GM12878 (cell line): ENCODE measurements around the gene F7. TPM values are rescaled to one million over a fixed set of nuclear protein-coding genes. Genes with fewer than 3 reads are reported as not detected.

Experiments
- ATAC-seq: fragments of 200-7000 bp; cut with Tn5 transposase; 3 replicates; pipeline ENCODE4 v1.9.1; 2020; ENCODE audit warnings: mild to moderate bottlenecking, moderate library complexity
- BruUV-seq: library from RNA; stranded (reverse); fragments of 400-500 nt; replicated peaks from 2 replicates; lab custom pipeline; 2021; lab: Mats Ljungman, UMichigan
- CTCF ChIA-PET: fragments of 300-600 bp; sonication (Branson Sonifier 250); formaldehyde crosslinking; extraction: SDS; loops from one replicate; lab custom pipeline; 2021; ENCODE audit warnings: inconsistent platforms; lab: Yijun Ruan, JAX
- POLR2A ChIA-PET: fragments of 350-600 bp; formaldehyde crosslinking; extraction: SDS; loops from one replicate; lab custom pipeline; 2021; ENCODE audit warnings: inconsistent platforms; lab: Charles Lee
- RAD21 ChIA-PET: fragments of 300-600 bp; sonication (Branson Sonifier 250); formaldehyde crosslinking; loops from one replicate; lab custom pipeline; 2023; ENCODE audit warnings: antibody characterized with exemption; ENCODE audit not compliant: unreplicated experiment; lab: Charles Lee
- SMC1A ChIA-PET: fragments of 300-600 bp; sonication (Branson Sonifier 250); formaldehyde crosslinking; loops from one replicate; lab custom pipeline; 2023; ENCODE audit not compliant: unreplicated experiment, uncharacterized antibody; lab: Charles Lee
- DNase-seq: peaks from one replicate; pipeline ENCODE4 v3.0.0-alpha.2; 2011; ENCODE audit warnings: low read depth, low spot score
- FAIRE-seq: peaks from 3 replicates; lab custom pipeline; 2011; peaks lifted over from hg19 to GRCh38; lab: Jason Lieb, UNC
- H2AFZ ChIP-seq: 2 replicates; pipeline ENCODE4 v1.6.0; 2011; ENCODE audit warnings: low read depth, low read length, control low read depth; ENCODE audit not compliant: control insufficient read depth
- H3K27ac ChIP-seq: 2 replicates; pipeline ENCODE4 v1.5.1; 2011; ENCODE audit warnings: control low read depth; ENCODE audit not compliant: control insufficient read depth, insufficient read depth
- H3K27me3 ChIP-seq, 2 experiments: replicated peaks in 1 of 2; 2 replicates each; pipeline versions ENCODE4 v1.6.0 to v1.6.1; 2011; ENCODE audit warnings: low read length in 1 of 2; ENCODE audit not compliant: control insufficient read depth in 2 of 2, insufficient read depth in 2 of 2
- H3K36me3 ChIP-seq, 2 experiments: 2 replicates each; pipeline ENCODE4 v1.5.1; 2011; ENCODE audit warnings: low read length in 1 of 2; ENCODE audit not compliant: control insufficient read depth in 2 of 2, insufficient read depth in 2 of 2
- H3K4me1 ChIP-seq: 2 replicates; pipeline ENCODE4 v1.6.1; 2011; ENCODE audit warnings: mild to moderate bottlenecking, low read length, moderate library complexity, mixed read lengths; ENCODE audit not compliant: control insufficient read depth, insufficient read depth
- H3K4me2 ChIP-seq: 2 replicates; pipeline ENCODE4 v1.6.0; 2011; ENCODE audit warnings: control low read depth; ENCODE audit not compliant: control insufficient read depth, insufficient read depth
- H3K4me3 ChIP-seq: fragments of 200-600 bp; sonication (generic); 2 replicates; pipeline ENCODE4 v1.5.1; 2016
- H3K79me2 ChIP-seq: 2 replicates; pipeline ENCODE4 v1.6.0; 2011; ENCODE audit warnings: low read length; ENCODE audit not compliant: control insufficient read depth, insufficient read depth
- H3K9ac ChIP-seq: 2 replicates; pipeline ENCODE4 v1.8.0; 2011; ENCODE audit warnings: low read length, control low read depth, mixed read lengths; ENCODE audit not compliant: control insufficient read depth, insufficient read depth
- H3K9me3 ChIP-seq: replicated peaks from 3 replicates; pipeline ENCODE4 v1.5.1; 2011; ENCODE audit warnings: mild to moderate bottlenecking, low read length; ENCODE audit not compliant: control insufficient read depth, insufficient read depth
- H4K20me1 ChIP-seq: 2 replicates; pipeline ENCODE4 v1.6.0; 2011; ENCODE audit not compliant: control insufficient read depth, insufficient read depth
- BMI1 ChIP-seq: fragments of 450-650 bp; IDR thresholded peaks from 2 replicates; pipeline ENCODE4 v1.6.1; 2016; ENCODE audit warnings: mild to moderate bottlenecking, moderate library complexity, borderline replicate concordance
- ELK1 ChIP-seq: IDR thresholded peaks from 2 replicates; pipeline ENCODE4 v1.6.1; 2012; ENCODE audit warnings: low read depth, low read length, improper control_type of control experiment
- JUNB ChIP-seq: IDR thresholded peaks from 2 replicates; pipeline ENCODE4 v1.6.1; 2016; ENCODE audit warnings: antibody characterized with exemption, mild to moderate bottlenecking
- KDM1A ChIP-seq: fragments of 200-600 bp; sonication (generic); IDR thresholded peaks from 2 replicates; pipeline ENCODE4 v1.6.1; 2016; ENCODE audit warnings: borderline replicate concordance
- PAX8 ChIP-seq: fragments of 450-650 bp; IDR thresholded peaks from 2 replicates; pipeline ENCODE4 v1.6.1; 2017; ENCODE audit warnings: mild to moderate bottlenecking, moderate library complexity
- POLR2A ChIP-seq: IDR thresholded peaks from 2 replicates; pipeline ENCODE4 v1.6.1; 2011; ENCODE audit warnings: low read depth, mild to moderate bottlenecking, low read length
- TAF1 ChIP-seq: IDR thresholded peaks from 2 replicates; pipeline ENCODE4 v1.6.1; 2011; ENCODE audit warnings: mild to moderate bottlenecking, low read depth, low read length, borderline replicate concordance
- ZBTB40 ChIP-seq: fragments of 450-650 bp; IDR thresholded peaks from 2 replicates; pipeline ENCODE4 v1.6.1; 2016; ENCODE audit warnings: mild to moderate bottlenecking, moderate library complexity, borderline replicate concordance
- ZNF622 ChIP-seq: fragments of 450-650 bp; IDR thresholded peaks from 2 replicates; pipeline ENCODE4 v1.6.1; 2017; ENCODE audit warnings: mild to moderate bottlenecking, inconsistent platforms
- WGBS: methylation state at CpG from one replicate; pipeline ENCODE4 v1.1.6; 2016; ENCODE audit warnings: low lambda C conversion rate; ENCODE audit not compliant: insufficient replicate concordance, insufficient coverage; ENCODE audit errors: missing lambda C conversion rate; 5-methylcytosine and 5-hydroxymethylcytosine counted together
- in situ Hi-C: fragments of 300-500 bp; cut with MboI; formaldehyde crosslinking; loops from 9 replicates; pipeline ENCODE4 v1.14.3; 2018; ENCODE audit warnings: mixed read lengths
- intact Hi-C: fragments of 100-400 bp; cut with micrococcal nuclease; formaldehyde crosslinking; loops from one replicate; pipeline ENCODE4 v1.14.2; 2022; ENCODE audit not compliant: unreplicated experiment
- polyA plus RNA-seq, 11 experiments: library from polyadenylated mRNA; depleted of rRNA in 4 of 11; unstranded in 6 of 11; stranded (reverse) in 5 of 11; fragments of >200 nt; fragmentation: Nextera tagmentation in 4 of 11; fragmentation: Illumina TruSeq in 1 of 11; extraction: Ambion mirVana in 4 of 11; extraction: Trizol in 1 of 11; gene quantifications; 1 replicate in 1 of 11; 2 replicates in 10 of 11; pipeline versions ENCODE4 v1.2.1 to v1.2.3, GENCODE V29; 2011 to 2016; ENCODE audit warnings: inconsistent platforms in 2 of 11, missing spikeins in 2 of 11, low read depth in 1 of 11
- total RNA-seq, 4 experiments: library from RNA; depleted of rRNA in 3 of 4; stranded (reverse); fragments of >200 nt in 3 of 4; fragmentation: Illumina TruSeq in 1 of 4; extraction: Trizol in 1 of 4; gene quantifications; 2 replicates each; pipeline versions ENCODE4 v1.2.1 to v1.2.3, GENCODE V29; 2013 to 2021
- TF ChIP-seq, protein P1 (sequence below): IDR thresholded peaks from 2 replicates; pipeline ENCODE4 v1.6.1; 2012; ENCODE audit warnings: low read length, inconsistent platforms
- TF ChIP-seq, protein P2 (sequence below): fragments of 450-650 bp; conservative IDR thresholded peaks from 2 replicates; pipeline ENCODE4 v1.6.1; 2017; ENCODE audit warnings: mild to moderate bottlenecking, moderate library complexity

The F7 gene
- total and polyA plus RNA-seq, 10 of the 15 experiments (the other 5 are each of a cell fraction or from before 2014, with no cell fraction given): not detected

- TF ChIP-seq TAF1: no peak
- no peak for TF ChIP-seq ZBTB40
- no peak for TF ChIP-seq JUNB
- no peak for TF ChIP-seq POLR2A
- TF ChIP-seq, all 136 proteins: peak for 0
Observed at GRCh38 chr13:113077953-113078901, 27.4 kb upstream of the F7 start (continued).

DNA sequence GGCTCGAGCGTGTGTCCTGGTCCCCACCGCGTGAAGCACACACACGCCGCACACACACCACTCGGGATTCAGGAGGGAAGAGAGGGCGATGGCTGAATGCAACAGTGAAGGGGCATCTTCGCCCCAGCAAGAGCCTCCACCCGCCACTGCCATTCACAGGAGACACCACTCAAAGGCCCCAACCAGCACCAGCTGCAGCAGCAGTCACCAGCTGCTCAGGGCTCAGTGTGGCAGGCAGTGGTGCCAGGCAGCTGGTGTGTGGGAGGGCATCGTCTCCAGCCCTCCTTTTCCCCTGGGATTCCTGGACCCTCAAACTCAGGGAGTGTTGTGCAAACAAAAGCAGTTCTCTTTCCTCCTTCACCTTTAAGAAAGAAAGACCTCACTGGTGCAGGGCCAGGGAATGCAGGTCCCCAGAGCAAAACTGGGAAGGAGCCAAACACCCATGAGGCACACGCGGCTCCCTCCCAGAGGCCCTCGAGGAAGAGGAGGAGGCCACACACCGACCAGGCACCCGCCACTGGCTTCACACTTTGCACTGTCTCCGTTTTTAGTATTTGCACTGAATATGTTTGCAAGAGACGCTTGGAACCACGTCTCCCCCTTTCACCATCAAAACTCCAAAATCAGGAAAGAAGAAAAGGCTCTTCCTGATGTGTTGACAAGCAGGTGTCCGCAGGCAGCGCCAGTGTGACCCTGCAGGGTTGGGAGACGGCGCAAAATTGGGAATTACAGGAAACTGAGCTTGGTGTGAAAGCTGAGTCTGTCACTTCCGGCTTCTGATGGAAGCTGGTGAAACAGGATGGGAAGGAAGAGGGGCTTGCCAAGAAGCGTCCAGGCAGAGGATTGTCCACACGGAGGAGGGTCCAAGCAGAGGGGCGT lies 26.4 kb upstream of the F7 start:
- Histone ChIP-seq H3K9ac (no peak overlapping the region), H3K4me1 (no peaks in the 10 kb centered on the region), H3K36me3 (no peaks in the 10 kb centered on the region), H4K20me1 (no peaks in the 10 kb centered on the region), H2AFZ (no peak overlapping the region), H3K4me3 (no peak overlapping the region), H3K27me3 (no peaks in the 10 kb centered on the region), H3K4me2 (no peak overlapping the region), H3K79me2 (no peaks in the 10 kb centered on the region), H3K9me3 (no peaks in the 10 kb centered on the region), H3K27ac (no peak overlapping the region)
- in situ Hi-C loops (no loop called here), intact Hi-C loops (no loop called here)
- 41% methylated on average over 20 of the region's 27 CpGs for WGBS
- FAIRE-seq (no peak), ATAC-seq (no peak), DNase-seq (no peak)
- ChIA-PET POLR2A (no interaction called here), RAD21 (no interaction called here), SMC1A (no interaction called here), CTCF (no interaction called here)
- BruUV-seq: no TSS peak
- TF ChIP-seq, protein P1, sequence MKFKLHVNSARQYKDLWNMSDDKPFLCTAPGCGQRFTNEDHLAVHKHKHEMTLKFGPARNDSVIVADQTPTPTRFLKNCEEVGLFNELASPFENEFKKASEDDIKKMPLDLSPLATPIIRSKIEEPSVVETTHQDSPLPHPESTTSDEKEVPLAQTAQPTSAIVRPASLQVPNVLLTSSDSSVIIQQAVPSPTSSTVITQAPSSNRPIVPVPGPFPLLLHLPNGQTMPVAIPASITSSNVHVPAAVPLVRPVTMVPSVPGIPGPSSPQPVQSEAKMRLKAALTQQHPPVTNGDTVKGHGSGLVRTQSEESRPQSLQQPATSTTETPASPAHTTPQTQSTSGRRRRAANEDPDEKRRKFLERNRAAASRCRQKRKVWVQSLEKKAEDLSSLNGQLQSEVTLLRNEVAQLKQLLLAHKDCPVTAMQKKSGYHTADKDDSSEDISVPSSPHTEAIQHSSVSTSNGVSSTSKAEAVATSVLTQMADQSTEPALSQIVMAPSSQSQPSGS: no peak
- TF ChIP-seq PAX8 (no peak), ZNF622 (no peak), ELK1 (no peak), KDM1A (no peak), BMI1 (no peak)
- TF ChIP-seq, protein P2, sequence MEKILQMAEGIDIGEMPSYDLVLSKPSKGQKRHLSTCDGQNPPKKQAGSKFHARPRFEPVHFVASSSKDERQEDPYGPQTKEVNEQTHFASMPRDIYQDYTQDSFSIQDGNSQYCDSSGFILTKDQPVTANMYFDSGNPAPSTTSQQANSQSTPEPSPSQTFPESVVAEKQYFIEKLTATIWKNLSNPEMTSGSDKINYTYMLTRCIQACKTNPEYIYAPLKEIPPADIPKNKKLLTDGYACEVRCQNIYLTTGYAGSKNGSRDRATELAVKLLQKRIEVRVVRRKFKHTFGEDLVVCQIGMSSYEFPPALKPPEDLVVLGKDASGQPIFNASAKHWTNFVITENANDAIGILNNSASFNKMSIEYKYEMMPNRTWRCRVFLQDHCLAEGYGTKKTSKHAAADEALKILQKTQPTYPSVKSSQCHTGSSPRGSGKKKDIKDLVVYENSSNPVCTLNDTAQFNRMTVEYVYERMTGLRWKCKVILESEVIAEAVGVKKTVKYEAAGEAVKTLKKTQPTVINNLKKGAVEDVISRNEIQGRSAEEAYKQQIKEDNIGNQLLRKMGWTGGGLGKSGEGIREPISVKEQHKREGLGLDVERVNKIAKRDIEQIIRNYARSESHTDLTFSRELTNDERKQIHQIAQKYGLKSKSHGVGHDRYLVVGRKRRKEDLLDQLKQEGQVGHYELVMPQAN: no peak
